Naive thymus-derived CD4-positive, alpha-beta T cell (primary cell): ENCODE data around the gene GSTK1. TPM values are rescaled to one million over a fixed set of nuclear protein-coding genes. Genes with fewer than 3 reads are reported as not detected.

ENCODE experiments used
- ATAC-seq: fragments of 150-1000 bp; cut with Tn5 transposase; 2 replicates; pipeline ENCODE4 v1.10.0; 2021; ENCODE audit warnings: mild to moderate bottlenecking, moderate library complexity
- CTCF ChIA-PET: fragments of 350-600 bp; sonication (Branson Sonifier 250); formaldehyde crosslinking; loops from one replicate; lab custom pipeline; 2021; ENCODE audit warnings: antibody characterized with exemption; lab: Charles Lee
- POLR2A ChIA-PET: fragments of 350-600 bp; sonication (Branson Sonifier 250); formaldehyde crosslinking; loops from one replicate; lab custom pipeline; 2021; ENCODE audit warnings: antibody characterized with exemption, inconsistent platforms; lab: Charles Lee
- DNase-seq, 9 donors: peaks; one replicate each; pipeline versions ENCODE4 v3.0.0 to v3.0.0-alpha.2; 2020 to 2022; ENCODE audit warnings: mixed read lengths in 1 of 9
- H3K27ac ChIP-seq: one replicate; pipeline ENCODE4 v1.7.0; 2013; ENCODE audit warnings: mild to moderate bottlenecking, low read depth, low read length, moderate library complexity
- H3K27me3 ChIP-seq, 2 donors: one replicate each; pipeline ENCODE4 v1.7.0; 2013; ENCODE audit warnings: low read length in 2 of 2, mild to moderate bottlenecking in 2 of 2, moderate library complexity in 2 of 2; ENCODE audit not compliant: control insufficient read depth in 2 of 2, insufficient read depth in 2 of 2
- H3K36me3 ChIP-seq, 3 experiments: 1 replicate in 2 of 3; 2 replicates in 1 of 3; pipeline ENCODE4 v1.7.0; 2013; ENCODE audit warnings: low read length in 3 of 3, mild to moderate bottlenecking in 3 of 3, moderate library complexity in 1 of 3; ENCODE audit not compliant: insufficient read depth in 3 of 3, control insufficient read depth in 2 of 3
- H3K4me1 ChIP-seq, 2 donors: one replicate each; pipeline ENCODE4 v1.7.0; 2013; ENCODE audit warnings: low read length in 2 of 2, mild to moderate bottlenecking in 2 of 2, moderate library complexity in 1 of 2; ENCODE audit not compliant: control insufficient read depth in 2 of 2, insufficient read depth in 2 of 2
- H3K4me3 ChIP-seq: 2 replicates; pipeline ENCODE4 v1.7.0; 2013; ENCODE audit warnings: mild to moderate bottlenecking, low read length
- H3K9me3 ChIP-seq, 3 experiments: 1 replicate in 2 of 3; 2 replicates in 1 of 3; pipeline ENCODE4 v1.7.0; 2013; ENCODE audit warnings: low read length in 3 of 3; ENCODE audit not compliant: control insufficient read depth in 2 of 3
- H3K27ac Mint-ChIP-seq, 9 donors: one replicate each; pipeline ENCODE4 v1.8.0; 2020 to 2022; ENCODE audit warnings: mixed read lengths in 9 of 9, mild to moderate bottlenecking in 8 of 9, moderate library complexity in 5 of 9, inconsistent platforms in 2 of 9
- H3K27me3 Mint-ChIP-seq, 5 donors: one replicate each; pipeline ENCODE4 v1.8.0; 2021 to 2022; ENCODE audit warnings: mixed read lengths in 5 of 5, mild to moderate bottlenecking in 1 of 5
- H3K36me3 Mint-ChIP-seq, 5 donors: one replicate each; pipeline ENCODE4 v1.8.0; 2020 to 2022; ENCODE audit warnings: mixed read lengths in 5 of 5, mild to moderate bottlenecking in 3 of 5, inconsistent platforms in 1 of 5
- H3K4me1 Mint-ChIP-seq, 7 donors: one replicate each; pipeline ENCODE4 v1.8.0; 2020 to 2022; ENCODE audit warnings: mixed read lengths in 7 of 7, mild to moderate bottlenecking in 3 of 7, inconsistent platforms in 1 of 7
- H3K4me3 Mint-ChIP-seq, 10 donors: one replicate each; pipeline ENCODE4 v1.8.0; 2020 to 2022; ENCODE audit warnings: mild to moderate bottlenecking in 10 of 10, mixed read lengths in 10 of 10, moderate library complexity in 6 of 10, inconsistent platforms in 2 of 10
- H3K9me3 Mint-ChIP-seq, 11 donors: one replicate each; pipeline ENCODE4 v1.8.0; 2020 to 2022; ENCODE audit warnings: mixed read lengths in 11 of 11, mild to moderate bottlenecking in 4 of 11, inconsistent platforms in 1 of 11, moderate library complexity in 1 of 11
- intact Hi-C, 2 donors: fragments of 100-400 bp; cut with micrococcal nuclease; formaldehyde crosslinking; loops; one replicate each; pipeline ENCODE4 v1.15.1; 2023
- polyA plus RNA-seq, 2 donors: library from polyadenylated mRNA; unstranded; fragments of 300-500 nt; fragmentation: Illumina TruSeq; gene quantifications; one replicate each; pipeline ENCODE4 v1.2.3, GENCODE V29; 2021
- total RNA-seq, 6 experiments: library from RNA in 5 of 6; stranded (reverse) in 5 of 6; gene quantifications; 1 replicate in 5 of 6; 2 replicates in 1 of 6; pipeline ENCODE4 v1.2.3 and lab custom pipeline; 2021 to 2026

The GSTK1 gene
- total and polyA plus RNA-seq, 7 experiments from 2014 or later: 253 to 470 (median 326) TPM

GRCh38 chr7:143284591-143285469 lies 21.6 kb downstream of the GSTK1 start, which contains the start of gene TMEM139:
Gene TMEM139, plus strand, starts transcription at chr7:143284958. Its CDS starts 1,000 bp downstream, at chr7:143285958.
- Histone ChIP-seq H3K4me3 (no peak within 1 kb of the TSS), H3K27ac (no peak within 1 kb of the TSS), H3K9me3 (no peaks in the 10 kb centered on the region), H3K4me1 (peaks cover 5 to 35% of the 10 kb centered on the region in 2 donors), H3K36me3 (peaks cover 0 to 5% (median 0%) of the 10 kb centered on the region in 3 experiments), H3K27me3 (no peaks in the 10 kb centered on the region)
- Mint-ChIP-seq H3K36me3 (peaks cover 0 to 14% (median 0%) of the 10 kb centered on the region in 5 donors), H3K27ac (peak within 1 kb of the TSS in 8 of 9 donors; percentile 6 to 73 (median 32)), H3K9me3 (peaks cover 0 to 4% (median 0%) of the 10 kb centered on the region in 11 donors), H3K4me1 (peaks cover 32 to 58% (median 56%) of the 10 kb centered on the region in 7 donors), H3K27me3 (no peaks in the 10 kb centered on the region), H3K4me3 (peak within 1 kb of the TSS in 6 of 10 donors; percentile 18 to 45 (median 26))
- no peak for ATAC-seq
- POLR2A ChIA-PET: interaction anchor here (1.6 kb wide), 1 partner anchor 9 kb away, joined by 5 read pairs; no protein-coding TSS in a partner anchor
- CTCF ChIA-PET: interaction anchor here (0.8 to 1.0 kb wide), 2 partner anchors 12 to 44 kb away, joined by 3 read pairs; no protein-coding TSS in a partner anchor
- DNase-seq: no peak
- intact Hi-C loops: loop anchor here in 1 of 2 donors (5.0 kb wide), 1 partner anchor 433 kb away; no protein-coding TSS in a partner anchor

DNA sequence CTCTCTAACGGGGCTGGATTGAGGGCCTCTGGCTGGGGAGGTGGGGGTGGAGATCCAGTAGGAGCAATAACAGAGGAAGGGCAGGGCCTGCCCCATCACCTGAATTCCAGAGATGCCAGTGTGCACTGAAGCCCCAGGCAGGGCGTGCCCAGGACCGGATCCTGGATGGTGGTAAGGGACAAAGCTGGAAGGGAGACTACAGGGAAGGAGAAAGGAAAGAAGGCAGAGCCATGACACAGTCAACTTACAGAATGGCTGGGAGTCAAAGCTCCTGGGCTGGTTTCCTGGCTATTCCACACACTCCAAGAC lies 22.2 kb downstream of the GSTK1 start:
- Mint-ChIP-seq H3K4me3 (peak overlapping the region in 1 of 10 donors; percentile 30), H3K4me1 (peaks cover 32 to 57% (median 56%) of the 10 kb centered on the region in 7 donors), H3K36me3 (peaks cover 0 to 15% (median 0%) of the 10 kb centered on the region in 5 donors), H3K9me3 (peaks cover 0 to 4% (median 0%) of the 10 kb centered on the region in 11 donors), H3K27ac (peak overlapping the region in 3 of 9 donors; percentile 1 to 73 (median 5)), H3K27me3 (no peaks in the 10 kb centered on the region)
- H3K4me3 ChIP-seq: no peak overlapping the region
- DNase-seq (no peak), ATAC-seq (no peak)
- no peak overlapping the region for H3K27ac ChIP-seq
- no peaks in the 10 kb centered on the region for H3K27me3 ChIP-seq
- intact Hi-C loops: loop anchor here in 1 of 2 donors (5.0 kb wide), 1 partner anchor 433 kb away; no protein-coding TSS in a partner anchor
- H3K36me3 ChIP-seq: peaks cover 0 to 5% (median 0%) of the 10 kb centered on the region in 3 experiments
- peaks cover 8 to 34% of the 10 kb centered on the region in 2 donors for H3K4me1 ChIP-seq
- H3K9me3 ChIP-seq: no peaks in the 10 kb centered on the region
- ChIA-PET CTCF (interaction anchor here (0.8 kb wide), 1 partner anchor 45 kb away, joined by 3 read pairs; no protein-coding TSS in a partner anchor), POLR2A (interaction anchor here (1.6 kb wide), 1 partner anchor 10 kb away, joined by 5 read pairs; no protein-coding TSS in a partner anchor)

DNA sequence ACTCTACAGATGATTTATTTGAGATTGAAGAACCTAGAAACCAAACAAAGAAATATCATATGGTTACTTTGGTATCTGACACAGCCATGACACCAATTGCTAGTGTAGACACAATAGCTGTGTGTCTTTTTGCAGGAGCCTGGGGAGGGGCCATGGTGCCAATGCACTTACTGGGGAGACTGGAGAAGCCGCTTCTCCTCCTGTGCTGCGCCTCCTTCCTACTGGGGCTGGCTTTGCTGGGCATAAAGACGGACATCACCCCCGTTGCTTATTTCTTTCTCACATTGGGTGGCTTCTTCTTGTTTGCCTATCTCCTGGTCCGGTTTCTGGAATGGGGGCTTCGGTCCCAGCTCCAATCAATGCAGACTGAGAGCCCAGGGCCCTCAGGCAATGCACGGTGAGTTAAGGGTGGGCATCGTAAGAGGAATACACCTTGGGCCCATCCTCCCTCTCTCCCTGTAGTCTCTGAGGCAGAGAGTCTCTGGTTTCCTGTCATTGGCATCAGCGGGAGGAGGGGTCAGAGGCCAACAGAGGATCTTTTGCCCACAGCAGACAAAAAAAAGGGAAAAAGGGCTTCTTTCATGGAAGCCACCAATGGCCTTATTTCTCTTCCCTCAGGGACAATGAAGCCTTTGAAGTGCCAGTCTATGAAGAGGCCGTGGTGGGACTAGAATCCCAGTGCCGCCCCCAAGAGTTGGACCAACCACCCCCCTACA lies 22.7 kb downstream of the GSTK1 start:
- ChIA-PET POLR2A (interaction anchor here (1.0 to 2.6 kb wide), 4 partner anchors 10 to 45 kb away, joined by 3 to 34 read pairs (median 12); partner anchors contain the start of gene GSTK1), CTCF (interaction anchor here (0.8 to 2.5 kb wide), 3 partner anchors 22 to 46 kb away, joined by 3 to 12 read pairs (median 6); partner anchors contain the start of gene GSTK1)
- Mint-ChIP-seq H3K36me3 (peaks cover 0 to 15% (median under 1%) of the 10 kb centered on the region in 5 donors), H3K27me3 (no peaks in the 10 kb centered on the region), H3K27ac (peak overlapping the region in 3 of 9 donors; percentile 5 to 73 (median 32)), H3K4me1 (peaks cover 35 to 58% (median 57%) of the 10 kb centered on the region in 7 donors), H3K4me3 (peak overlapping the region in 1 of 10 donors; percentile 42), H3K9me3 (peaks cover 0 to 4% (median 0%) of the 10 kb centered on the region in 11 donors)
- DNase-seq (no peak), ATAC-seq (no peak)
- Histone ChIP-seq H3K9me3 (no peaks in the 10 kb centered on the region), H3K4me3 (no peak overlapping the region), H3K36me3 (peaks cover 0 to 5% (median 0%) of the 10 kb centered on the region in 3 experiments), H3K27ac (no peak overlapping the region), H3K27me3 (no peaks in the 10 kb centered on the region), H3K4me1 (peaks cover 13 to 36% of the 10 kb centered on the region in 2 donors)
- intact Hi-C loops: loop anchor here in 1 of 2 donors (5.0 kb wide), 1 partner anchor 434 kb away; no protein-coding TSS in a partner anchor

- H3K27ac Mint-ChIP-seq: peak overlapping the region in 5 of 9 donors; percentile 9 to 91 (median 43)
- H3K36me3 Mint-ChIP-seq: peaks cover 3 to 20% (median 6%) of the 10 kb centered on the region in 5 donors
- Histone ChIP-seq H3K4me1 (peaks cover 13 to 36% of the 10 kb centered on the region in 2 donors), H3K27ac (no peak overlapping the region), H3K27me3 (no peaks in the 10 kb centered on the region), H3K4me3 (no peak overlapping the region), H3K36me3 (peaks cover 0 to 5% (median 0%) of the 10 kb centered on the region in 3 experiments), H3K9me3 (no peaks in the 10 kb centered on the region)
- H3K9me3 Mint-ChIP-seq: peaks cover 0 to 4% (median 0%) of the 10 kb centered on the region in 11 donors
- ChIA-PET POLR2A (interaction anchor here (1.0 to 2.6 kb wide), 5 partner anchors 11 to 45 kb away, joined by 3 to 34 read pairs (median 10); partner anchors contain the start of gene GSTK1), CTCF (interaction anchor here (2.3 to 2.5 kb wide), 2 partner anchors 23 to 46 kb away, joined by 6 to 12 read pairs; partner anchors contain the start of gene GSTK1)
- peak overlapping the region in 5 of 10 donors; percentile 43 to 99 (median 95) for H3K4me3 Mint-ChIP-seq
- DNase-seq: no peak
- peaks cover 40 to 62% (median 59%) of the 10 kb centered on the region in 7 donors for H3K4me1 Mint-ChIP-seq
- ATAC-seq: no peak
- intact Hi-C loops: loop anchor here in 1 of 2 donors (5.0 kb wide), 1 partner anchor 434 kb away; no protein-coding TSS in a partner anchor
- no peaks in the 10 kb centered on the region for H3K27me3 Mint-ChIP-seq
Observed at GRCh38 chr7:143286522-143286890, 23.3 kb downstream of the GSTK1 start.

DNA sequence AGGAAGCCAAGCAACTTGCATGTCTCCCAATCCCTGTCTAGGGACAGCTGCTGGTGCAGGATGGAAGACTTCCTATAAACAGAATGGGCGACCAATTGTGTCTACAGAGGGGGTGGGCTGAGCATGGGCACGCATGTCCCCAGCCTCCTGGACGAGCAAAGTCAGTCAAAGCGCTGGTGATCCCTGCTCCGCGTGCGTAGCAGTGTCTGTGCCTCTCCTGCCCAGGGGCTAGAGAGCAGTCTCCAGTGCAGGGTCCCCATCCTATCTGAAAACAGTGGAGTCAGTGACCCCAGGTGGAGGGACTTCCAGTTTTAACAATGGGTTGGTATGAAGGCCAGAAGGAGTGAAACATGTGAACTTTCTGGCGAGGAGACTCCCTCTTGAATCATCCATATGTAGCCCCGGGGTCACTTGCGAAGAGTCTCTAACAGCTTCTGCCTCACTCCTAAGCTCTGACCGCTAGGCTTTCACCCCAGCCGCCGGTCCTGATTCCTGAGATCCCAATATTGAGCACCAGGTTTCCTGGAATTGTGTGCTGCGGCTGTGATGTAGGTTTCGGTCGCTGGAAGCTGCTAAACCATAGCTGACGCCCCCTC lies 24.2 kb downstream of the GSTK1 start:
- POLR2A ChIA-PET: interaction anchor here (0.6 to 2.6 kb wide), 23 partner anchors 8 to 479 kb away, joined by 3 to 34 read pairs (median 6); partner anchors contain the start of gene GSTK1
- H3K27me3 Mint-ChIP-seq: no peaks in the 10 kb centered on the region
- peaks cover 0 to 4% (median 0%) of the 10 kb centered on the region in 11 donors for H3K9me3 Mint-ChIP-seq
- CTCF ChIA-PET: interaction anchor here (1.1 to 2.5 kb wide), 4 partner anchors 12 to 47 kb away, joined by 4 to 12 read pairs (median 8); partner anchors contain the start of gene GSTK1
- DNase-seq (no peak), ATAC-seq (no peak)
- H3K36me3 Mint-ChIP-seq: peaks cover 4 to 26% (median 12%) of the 10 kb centered on the region in 5 donors
- Histone ChIP-seq H3K9me3 (no peaks in the 10 kb centered on the region), H3K27me3 (no peaks in the 10 kb centered on the region), H3K4me3 (peak overlapping the region; percentile 53), H3K4me1 (peaks cover 13 to 36% of the 10 kb centered on the region in 2 donors), H3K36me3 (peaks cover 3 to 11% (median 5%) of the 10 kb centered on the region in 3 experiments), H3K27ac (peak overlapping the region; percentile 76)
- H3K27ac Mint-ChIP-seq: peak overlapping the region; percentile 86 to 95 (median 93)
- peak overlapping the region; percentile 88 to 99 (median 95) for H3K4me3 Mint-ChIP-seq
- intact Hi-C loops: loop anchor here in 1 of 2 donors (5.0 kb wide), 1 partner anchor 435 kb away; no protein-coding TSS in a partner anchor
- H3K4me1 Mint-ChIP-seq: peaks cover 41 to 66% (median 59%) of the 10 kb centered on the region in 7 donors
